Duodenal mucosa (tissue), 2 donors: ENCODE data around the gene UHRF1.
A peak's percentile ranks its signal among the peaks of the same experiment; 100 is the strongest.

Experiments used
- H3K27ac ChIP-seq: one replicate; pipeline ENCODE4 v1.7.0; 2013; ENCODE audit warnings: low read depth, low read length
- H3K27me3 ChIP-seq, 2 donors: one replicate each; pipeline ENCODE4 v1.7.0; 2013; ENCODE audit warnings: low read length in 2 of 2, control low read depth in 1 of 2; ENCODE audit not compliant: insufficient read depth in 2 of 2, control insufficient read depth in 1 of 2
- H3K36me3 ChIP-seq, 2 donors: one replicate each; pipeline ENCODE4 v1.7.0; 2013; ENCODE audit warnings: low read length in 2 of 2, control low read depth in 1 of 2; ENCODE audit not compliant: insufficient read depth in 2 of 2, control insufficient read depth in 1 of 2
- H3K4me1 ChIP-seq, 2 donors: one replicate each; pipeline ENCODE4 v1.7.0; 2013; ENCODE audit warnings: low read length in 2 of 2, control low read depth in 1 of 2; ENCODE audit not compliant: insufficient read depth in 2 of 2, control insufficient read depth in 1 of 2
- H3K4me3 ChIP-seq, 2 donors: one replicate each; pipeline ENCODE4 v1.7.0; 2013; ENCODE audit warnings: low read length in 2 of 2, low read depth in 1 of 2
- H3K9ac ChIP-seq, 2 donors: one replicate each; pipeline ENCODE4 v1.7.0; 2013; ENCODE audit warnings: low read length in 2 of 2, low read depth in 1 of 2
- H3K9me3 ChIP-seq, 2 donors: one replicate each; pipeline ENCODE4 v1.7.0; 2013; ENCODE audit warnings: low read length in 2 of 2, control low read depth in 1 of 2; ENCODE audit not compliant: control insufficient read depth in 1 of 2

Gene UHRF1

GRCh38 chr19:4911786-4912672 lies 2.7 kb downstream of the UHRF1 start:
- Histone ChIP-seq H3K4me1 (peaks cover 24 to 49% of the 10 kb centered on the region in 2 donors), H3K27ac (no peak overlapping the region), H3K4me3 (peak overlapping the region; percentile 70), H3K9me3 (no peaks in the 10 kb centered on the region), H3K27me3 (no peaks in the 10 kb centered on the region), H3K9ac (peak overlapping the region; percentile 54 to 70), H3K36me3 (peaks cover 0 to 9% of the 10 kb centered on the region in 2 donors)

- H3K36me3 ChIP-seq, result peaks cover 0 to 9% of the 10 kb centered on the region in 2 donors
- no peaks in the 10 kb centered on the region for H3K9me3 ChIP-seq
- no peaks in the 10 kb centered on the region for H3K27me3 ChIP-seq
- peak overlapping the region; percentile 46 to 58 for H3K4me3 ChIP-seq
- H3K4me1 ChIP-seq, result peaks cover 24 to 42% of the 10 kb centered on the region in 2 donors
- no peak overlapping the region for H3K27ac ChIP-seq
- H3K9ac ChIP-seq, result no peak overlapping the region
Measured at GRCh38 chr19:4913996-4914735, 4.9 kb downstream of the UHRF1 start.

DNA sequence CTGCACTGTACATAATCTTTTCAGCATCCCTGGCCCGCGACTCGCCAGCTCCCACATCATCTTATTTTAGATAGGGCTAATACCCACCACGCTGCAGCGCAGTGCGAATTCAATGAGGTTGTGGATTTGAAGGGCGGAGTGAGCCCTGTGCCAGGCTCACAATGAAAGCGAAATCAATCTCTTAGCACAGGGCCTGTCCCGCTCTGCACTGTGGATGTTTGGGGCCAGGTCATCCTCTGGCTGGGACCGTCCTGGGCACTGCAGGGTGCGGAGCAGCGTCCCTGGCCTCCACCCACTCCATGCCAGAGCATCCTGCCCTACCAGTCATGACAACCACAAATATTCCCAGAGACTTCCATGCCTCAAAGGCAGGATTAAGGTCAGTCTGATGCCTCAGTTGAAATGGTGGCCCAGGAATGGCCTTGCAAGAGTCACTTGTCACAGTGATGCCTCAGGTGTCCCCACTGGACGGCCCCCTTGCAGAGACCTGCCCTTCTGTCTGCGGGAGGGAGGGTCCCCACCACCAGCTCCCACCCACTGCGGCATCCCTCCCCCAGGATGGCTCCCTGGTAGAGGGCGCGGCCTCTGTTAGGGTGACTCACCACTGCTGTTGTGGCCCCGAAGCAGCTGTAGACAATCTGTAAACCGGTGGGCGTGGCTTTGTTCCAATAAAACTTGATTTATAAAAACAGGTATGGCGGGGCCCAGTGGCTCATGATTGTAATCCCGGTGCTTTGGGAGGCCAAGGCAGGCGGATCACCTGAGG lies 5.6 kb downstream of the UHRF1 start:
- peaks cover 0 to 9% of the 10 kb centered on the region in 2 donors for H3K36me3 ChIP-seq
- peak overlapping the region; percentile 46 to 58 for H3K4me3 ChIP-seq
- H3K9ac ChIP-seq, result no peak overlapping the region
- no peaks in the 10 kb centered on the region for H3K27me3 ChIP-seq
- no peaks in the 10 kb centered on the region for H3K9me3 ChIP-seq
- peaks cover 24 to 40% of the 10 kb centered on the region in 2 donors for H3K4me1 ChIP-seq
- no peak overlapping the region for H3K27ac ChIP-seq

GRCh38 chr19:4916292-4917082 lies 7.2 kb downstream of the UHRF1 start:
- peak overlapping the region; percentile 51 to 54 for H3K9ac ChIP-seq
- H3K4me3 ChIP-seq, result peak overlapping the region; percentile 46 to 50
- no peaks in the 10 kb centered on the region for H3K27me3 ChIP-seq
- H3K36me3 ChIP-seq, result peaks cover 0 to 9% of the 10 kb centered on the region in 2 donors
- H3K27ac ChIP-seq, result peak overlapping the region; percentile 52
- H3K4me1 ChIP-seq, result peaks cover 14 to 28% of the 10 kb centered on the region in 2 donors
- no peaks in the 10 kb centered on the region for H3K9me3 ChIP-seq

DNA sequence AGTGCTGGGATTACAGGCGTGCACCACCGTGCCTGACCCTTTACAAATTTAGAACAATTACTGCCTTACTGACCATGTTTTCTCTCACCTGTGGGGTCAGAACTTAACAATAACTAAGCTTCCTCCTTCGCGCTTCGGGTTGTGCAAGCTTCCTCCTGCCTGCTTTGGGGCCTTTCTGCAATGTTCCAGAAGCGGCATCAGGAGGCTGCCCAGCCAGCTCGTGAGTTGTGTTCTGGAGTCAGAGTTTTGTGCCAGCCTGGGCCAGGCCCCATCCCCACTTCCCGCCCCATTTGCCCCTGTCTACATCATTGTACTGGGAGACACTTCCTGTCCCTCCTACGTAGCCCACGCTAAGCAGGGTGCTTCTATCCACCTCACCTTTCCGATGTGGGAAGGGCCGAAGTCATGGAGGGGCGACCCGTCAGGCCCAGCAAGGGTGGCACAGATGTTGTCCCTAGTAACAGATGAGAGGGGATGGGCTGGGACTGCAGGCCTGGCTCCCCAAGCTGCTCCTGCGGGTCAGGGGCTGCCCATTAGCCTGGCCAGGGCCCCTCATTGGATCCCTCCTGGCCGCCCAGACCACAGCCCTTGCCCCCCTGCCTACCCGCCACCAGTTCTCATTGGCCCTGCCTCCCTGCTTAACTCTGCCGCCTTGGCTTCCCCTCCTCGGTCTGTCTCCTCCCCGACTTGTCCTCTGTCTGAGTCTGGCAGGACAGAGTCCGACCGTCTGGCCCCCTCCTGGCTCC lies 13.4 kb downstream of the UHRF1 start:
- Histone ChIP-seq H3K9ac (no peak overlapping the region), H3K4me1 (no peaks in the 10 kb centered on the region), H3K27me3 (no peaks in the 10 kb centered on the region), H3K36me3 (no peaks in the 10 kb centered on the region), H3K4me3 (no peak overlapping the region), H3K9me3 (no peaks in the 10 kb centered on the region), H3K27ac (no peak overlapping the region)

DNA sequence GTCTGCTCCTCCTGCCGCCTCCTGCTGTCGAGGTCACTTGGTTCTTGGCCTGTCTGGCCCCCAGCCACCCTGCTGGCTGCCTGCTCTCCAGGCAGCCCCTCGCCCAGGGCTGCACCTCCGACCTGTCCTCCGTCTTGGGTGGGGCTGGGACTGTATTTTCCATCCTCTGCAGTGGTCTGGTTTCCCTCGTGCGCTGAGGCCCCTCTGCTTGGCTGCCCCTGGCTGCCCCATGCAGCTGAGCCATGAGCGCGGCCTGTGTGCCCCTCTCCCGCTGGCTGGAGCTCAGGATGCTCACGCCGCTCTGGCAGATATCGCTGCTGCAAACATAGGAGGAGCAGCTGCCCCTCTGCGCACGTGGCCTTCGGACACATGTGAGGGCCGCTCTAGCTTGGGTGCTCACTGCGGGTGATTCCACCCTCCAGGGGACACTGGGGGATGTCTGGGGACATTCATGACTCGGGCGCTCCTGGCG lies 14.0 kb downstream of the UHRF1 start:
- Histone ChIP-seq H3K36me3 (no peaks in the 10 kb centered on the region), H3K4me3 (no peak overlapping the region), H3K27ac (no peak overlapping the region), H3K4me1 (no peaks in the 10 kb centered on the region), H3K9ac (no peak overlapping the region), H3K27me3 (no peaks in the 10 kb centered on the region), H3K9me3 (no peaks in the 10 kb centered on the region)

DNA sequence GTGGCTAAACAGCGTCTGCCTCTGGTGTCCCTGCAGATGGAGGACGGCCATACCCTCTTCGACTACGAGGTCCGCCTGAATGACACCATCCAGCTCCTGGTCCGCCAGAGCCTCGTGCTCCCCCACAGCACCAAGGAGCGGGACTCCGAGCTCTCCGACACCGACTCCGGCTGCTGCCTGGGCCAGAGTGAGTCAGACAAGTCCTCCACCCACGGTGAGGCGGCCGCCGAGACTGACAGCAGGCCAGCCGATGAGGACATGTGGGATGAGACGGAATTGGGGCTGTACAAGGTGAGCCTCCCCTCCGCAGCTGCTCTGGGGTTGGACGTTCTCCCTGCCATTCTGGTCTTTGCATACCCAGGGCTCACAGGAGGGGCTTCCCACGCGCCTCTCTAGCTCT lies 19.9 kb downstream of the UHRF1 start:
- peaks cover 0 to 3% of the 10 kb centered on the region in 2 donors for H3K36me3 ChIP-seq
- peaks cover 5 to 6% of the 10 kb centered on the region in 2 donors for H3K4me1 ChIP-seq
- no peak overlapping the region for H3K27ac ChIP-seq
- H3K9ac ChIP-seq, result no peak overlapping the region
- no peaks in the 10 kb centered on the region for H3K27me3 ChIP-seq
- H3K9me3 ChIP-seq, result no peaks in the 10 kb centered on the region
- H3K4me3 ChIP-seq, result no peak overlapping the region

DNA sequence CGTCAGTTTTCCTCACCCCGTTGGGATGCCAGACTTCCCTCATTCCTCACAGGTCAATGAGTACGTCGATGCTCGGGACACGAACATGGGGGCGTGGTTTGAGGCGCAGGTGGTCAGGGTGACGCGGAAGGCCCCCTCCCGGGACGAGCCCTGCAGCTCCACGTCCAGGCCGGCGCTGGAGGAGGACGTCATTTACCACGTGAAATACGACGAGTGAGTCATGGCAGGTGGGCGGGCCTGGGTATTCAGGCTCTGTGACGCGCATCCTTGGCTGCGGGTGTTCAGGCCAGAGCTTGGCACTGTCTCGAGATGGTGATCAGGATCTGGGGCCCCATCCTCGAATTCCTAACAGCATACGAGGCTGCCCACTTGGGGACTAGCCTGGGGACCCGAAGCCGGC lies 21.4 kb downstream of the UHRF1 start:
- Histone ChIP-seq H3K9ac (no peak overlapping the region), H3K27me3 (no peaks in the 10 kb centered on the region), H3K4me1 (peaks cover 5 to 6% of the 10 kb centered on the region in 2 donors), H3K9me3 (no peaks in the 10 kb centered on the region), H3K36me3 (peaks cover 0 to 5% of the 10 kb centered on the region in 2 donors), H3K27ac (no peak overlapping the region), H3K4me3 (no peak overlapping the region)

- Histone ChIP-seq H3K36me3 (peaks cover 0 to 7% of the 10 kb centered on the region in 2 donors), H3K4me1 (peaks cover 5 to 6% of the 10 kb centered on the region in 2 donors), H3K9ac (no peak overlapping the region), H3K4me3 (no peak overlapping the region), H3K27ac (no peak overlapping the region), H3K27me3 (no peaks in the 10 kb centered on the region), H3K9me3 (no peaks in the 10 kb centered on the region)
Measured at GRCh38 chr19:4932711-4933110, 23.4 kb downstream of the UHRF1 start.
